ENCODE measurements around the gene CEMP1. TPM values are rescaled to one million over a fixed set of nuclear protein-coding genes. Genes with fewer than 3 reads are reported as not detected.
"Not testable (repeated sequence)": the region's sequence is repeated elsewhere in the genome, so short reads cannot be mapped to it uniquely, and the experiment has no call there.

Gene CEMP1
- total RNA-seq, 4 donors from 2014 or later, result 0.46 to 3.3 TPM; not detected in 2

DNA sequence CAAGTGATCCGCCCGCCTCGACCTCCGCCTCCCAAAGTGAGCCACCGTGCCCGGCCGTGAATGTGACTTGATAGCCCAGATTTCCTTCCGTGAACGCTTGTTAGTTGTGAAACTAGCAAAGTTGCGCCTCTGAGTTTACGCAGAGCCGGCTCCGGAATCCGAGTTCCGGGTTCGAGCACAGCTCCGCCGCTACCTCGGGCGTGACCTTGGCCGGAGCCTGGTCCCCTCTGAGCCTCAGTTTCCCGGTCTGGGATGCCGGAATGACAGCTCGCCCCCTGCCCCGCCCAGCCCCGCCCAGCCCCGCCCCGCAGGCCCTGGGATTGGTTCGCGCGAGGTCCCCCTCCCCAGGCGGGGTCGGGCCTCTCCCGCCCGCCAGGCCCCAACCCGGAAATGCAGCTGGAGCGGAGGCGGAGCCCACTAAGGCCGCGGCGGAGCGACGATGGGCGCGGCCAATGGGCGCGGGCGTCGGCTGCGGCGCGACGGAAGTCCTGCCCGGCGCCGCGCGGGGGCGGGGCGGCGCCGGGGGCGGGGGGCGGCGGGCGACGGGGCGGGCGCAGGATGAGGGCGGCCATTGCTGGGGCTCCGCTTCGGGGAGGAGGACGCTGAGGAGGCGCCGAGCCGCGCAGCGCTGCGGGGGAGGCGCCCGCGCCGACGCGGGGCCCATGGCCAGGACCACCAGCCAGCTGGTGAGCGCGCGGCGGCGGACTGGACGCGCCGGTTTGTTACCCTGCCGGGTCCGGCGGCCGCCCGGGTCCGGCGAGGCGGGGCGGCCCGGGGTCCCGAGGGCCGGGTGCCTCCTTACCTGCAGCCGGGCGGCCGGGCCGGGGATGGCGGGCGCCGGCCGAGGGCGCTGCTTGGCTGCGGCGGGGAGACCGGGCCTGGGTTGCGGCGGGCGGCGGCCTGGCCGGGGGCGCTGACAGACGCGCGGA is 6.5 kb upstream of the CEMP1 start, which contains the start of gene PDPK1:
PDPK1 (plus strand) TSS at position 571 of the 929 bp plus-strand sequence; CDS start at position 663, 92 bp downstream.
- Histone ChIP-seq H3K36me3 (no peaks in the 10 kb centered on the region), H3K4me1 (peaks cover 7 to 10% of the 10 kb centered on the region in 2 donors), H3K27ac (peak within 1 kb of the TSS; percentile 80 to 89), H3K27me3 (no peaks in the 10 kb centered on the region), H3K4me3 (peak within 1 kb of the TSS; percentile 61 to 66), H3K9me3 (no peaks in the 10 kb centered on the region)
- DNase-seq, result peak; percentile 92 to 96
- TF ChIP-seq, protein P1, sequence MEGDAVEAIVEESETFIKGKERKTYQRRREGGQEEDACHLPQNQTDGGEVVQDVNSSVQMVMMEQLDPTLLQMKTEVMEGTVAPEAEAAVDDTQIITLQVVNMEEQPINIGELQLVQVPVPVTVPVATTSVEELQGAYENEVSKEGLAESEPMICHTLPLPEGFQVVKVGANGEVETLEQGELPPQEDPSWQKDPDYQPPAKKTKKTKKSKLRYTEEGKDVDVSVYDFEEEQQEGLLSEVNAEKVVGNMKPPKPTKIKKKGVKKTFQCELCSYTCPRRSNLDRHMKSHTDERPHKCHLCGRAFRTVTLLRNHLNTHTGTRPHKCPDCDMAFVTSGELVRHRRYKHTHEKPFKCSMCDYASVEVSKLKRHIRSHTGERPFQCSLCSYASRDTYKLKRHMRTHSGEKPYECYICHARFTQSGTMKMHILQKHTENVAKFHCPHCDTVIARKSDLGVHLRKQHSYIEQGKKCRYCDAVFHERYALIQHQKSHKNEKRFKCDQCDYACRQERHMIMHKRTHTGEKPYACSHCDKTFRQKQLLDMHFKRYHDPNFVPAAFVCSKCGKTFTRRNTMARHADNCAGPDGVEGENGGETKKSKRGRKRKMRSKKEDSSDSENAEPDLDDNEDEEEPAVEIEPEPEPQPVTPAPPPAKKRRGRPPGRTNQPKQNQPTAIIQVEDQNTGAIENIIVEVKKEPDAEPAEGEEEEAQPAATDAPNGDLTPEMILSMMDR (IDR thresholded peaks at IDR 0.05), result no peak
- peak; percentile 21 to 56 for TF ChIP-seq POLR2A (IDR thresholded peaks at IDR 0.05)
- intact Hi-C loops (cut with DNase I; ENCODE audit: low total_unique reads), result no loop called here

DNA sequence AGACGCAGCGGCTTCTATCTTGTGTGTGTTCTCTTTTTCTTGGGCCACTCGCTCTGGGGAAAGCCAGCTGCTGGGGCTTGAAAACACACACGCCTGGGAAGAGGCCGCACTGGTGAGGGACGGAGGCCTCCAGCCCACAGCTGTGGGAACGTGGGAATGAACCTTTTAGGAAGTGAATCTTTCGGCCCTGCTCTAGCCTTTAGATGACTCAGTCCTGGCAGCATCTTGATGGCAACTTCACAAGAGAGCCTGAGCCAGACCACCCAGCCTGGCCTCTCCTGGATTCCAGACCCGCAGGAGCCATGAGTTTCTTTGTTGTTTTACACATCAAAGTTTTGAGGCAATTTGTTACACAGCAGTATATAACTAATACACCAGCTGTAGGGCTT is 4.4 kb upstream of the CEMP1 start:
- intact Hi-C loops (cut with DNase I; ENCODE audit: low total_unique reads), result no loop called here
- DNase-seq, result peak; percentile 57 to 69
- peaks cover 7 to 10% of the 10 kb centered on the region in 2 donors for H3K4me1 ChIP-seq
- H3K4me3 ChIP-seq, result no peak overlapping the region
- H3K9me3 ChIP-seq, result no peaks in the 10 kb centered on the region
- TF ChIP-seq, protein P1 (IDR thresholded peaks at IDR 0.05), result no peak
- no peak for TF ChIP-seq POLR2A (IDR thresholded peaks at IDR 0.05)
- no peaks in the 10 kb centered on the region for H3K27me3 ChIP-seq
- no peaks in the 10 kb centered on the region for H3K36me3 ChIP-seq
- peak overlapping the region; percentile 27 to 45 for H3K27ac ChIP-seq

DNA sequence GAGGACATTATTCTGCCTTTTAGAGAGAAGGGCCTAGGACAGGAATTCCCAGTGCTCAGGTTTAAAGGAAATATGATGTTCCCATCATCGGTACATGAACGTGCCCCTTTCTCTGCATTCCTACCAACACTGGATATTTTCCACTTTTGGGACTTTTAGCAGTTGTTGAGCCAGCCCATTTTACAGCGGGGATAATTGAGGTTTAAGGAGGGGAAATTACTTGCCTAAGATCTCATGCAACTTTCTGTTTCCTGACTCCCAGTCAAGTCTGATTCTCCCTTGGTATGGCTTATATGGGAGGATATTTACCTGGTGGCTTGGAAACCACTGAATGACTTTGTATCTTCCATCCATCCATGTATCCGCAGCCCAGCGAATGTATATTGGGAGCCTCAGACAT is 3.1 kb upstream of the CEMP1 start:
- DNase-seq; H3K4me3 ChIP-seq; H3K4me1 ChIP-seq; H3K27ac ChIP-seq; H3K36me3 ChIP-seq; H3K27me3 ChIP-seq; intact Hi-C loops (cut with DNase I; ENCODE audit: low total_unique reads); H3K9me3 ChIP-seq: not testable (repeated sequence)

DNA sequence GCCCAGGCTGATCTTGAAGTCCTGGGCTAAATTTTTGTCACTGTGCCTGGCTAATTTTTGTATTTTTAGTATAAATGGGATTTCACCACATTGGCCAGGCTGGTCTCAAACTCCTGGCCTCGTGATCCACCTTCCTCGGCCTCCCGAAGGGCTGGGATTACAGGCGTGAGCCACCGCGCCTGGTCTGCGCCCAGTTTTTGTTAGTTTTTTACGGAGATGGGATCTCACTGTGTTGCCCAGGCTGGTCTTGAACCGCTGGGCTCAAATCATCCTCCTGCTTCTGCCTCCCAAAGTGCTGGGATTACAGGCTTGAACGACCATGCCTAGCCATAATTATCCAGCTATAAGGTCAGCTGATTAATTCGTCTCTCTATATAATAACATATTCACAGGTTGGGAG is 2.7 kb upstream of the CEMP1 start:
- intact Hi-C loops (cut with DNase I; ENCODE audit: low total_unique reads), result no loop called here
- no peak overlapping the region for H3K4me3 ChIP-seq

DNA sequence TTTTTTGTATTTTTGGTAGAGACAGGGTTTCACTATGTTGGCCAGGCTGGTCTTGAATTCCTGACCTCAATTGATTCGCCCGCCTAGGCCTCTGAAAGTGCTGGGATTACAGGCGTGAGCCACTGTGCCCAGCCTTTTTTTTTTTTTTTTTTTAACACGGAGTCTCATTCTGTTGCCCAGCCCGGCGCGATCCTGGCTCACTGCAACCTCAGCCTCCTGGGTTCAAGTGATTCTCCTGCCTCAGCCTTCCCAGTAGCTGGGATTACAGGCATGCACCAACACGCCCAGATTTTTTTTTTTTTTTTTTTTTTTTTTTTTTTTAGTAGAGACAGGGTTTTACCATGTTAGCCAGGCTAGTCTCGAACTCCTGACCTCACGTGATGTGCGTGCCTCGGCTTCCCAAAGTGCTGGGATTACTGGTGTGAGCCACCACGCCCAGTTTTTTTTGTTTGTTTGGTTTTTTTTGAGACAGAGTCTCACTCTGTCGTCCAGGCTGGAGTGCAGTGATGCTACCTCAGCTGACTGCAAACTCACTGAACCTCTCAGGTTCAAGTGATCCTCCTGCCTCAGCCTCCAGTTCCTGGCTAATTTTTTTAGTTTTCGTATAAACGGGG is 2.0 kb upstream of the CEMP1 start:
- intact Hi-C loops (cut with DNase I; ENCODE audit: low total_unique reads); H3K36me3 ChIP-seq; H3K9me3 ChIP-seq; H3K27me3 ChIP-seq; H3K4me1 ChIP-seq: not testable (repeated sequence)
- Histone ChIP-seq H3K4me3 (peak overlapping the region; percentile 64 to 76), H3K27ac (peak overlapping the region; percentile 92 to 96)
- DNase-seq, result peak in 1 of 2 donors; percentile 15

More for the DNA sequence above, 2.7 kb upstream of the CEMP1 start:
- Histone ChIP-seq H3K4me1 (peaks cover under 1 to 1% of the 10 kb centered on the region in 2 donors), H3K36me3 (no peaks in the 10 kb centered on the region), H3K27ac (no peak overlapping the region), H3K27me3 (no peaks in the 10 kb centered on the region), H3K9me3 (no peaks in the 10 kb centered on the region)
- no peak for TF ChIP-seq POLR2A (IDR thresholded peaks at IDR 0.05)
- TF ChIP-seq, protein P1 (IDR thresholded peaks at IDR 0.05), result no peak
- no peak for DNase-seq

Data from uterus (tissue), 4 donors.